Heart left ventricle (tissue), 16 donors: ENCODE measurements around the gene TAF13. TPM values are rescaled to one million over a fixed set of nuclear protein-coding genes. Genes with fewer than 3 reads are reported as not detected.
"Not testable (repeated sequence)": the region's sequence is repeated elsewhere in the genome, so short reads cannot be mapped to it uniquely, and the experiment has no call there.

ENCODE experiments used
- ATAC-seq, 4 donors: fragments of 200-7000 bp; cut with Tn5 transposase; one replicate each; pipeline ENCODE4 v1.9.1; 2020 to 2022; ENCODE audit warnings: moderate library complexity in 4 of 4, mild to moderate bottlenecking in 3 of 4, moderate number of reproducible peaks in 1 of 4
- DNase-seq, 5 donors: peaks; one replicate each; pipeline ENCODE4 v3.0.0-alpha.2; 2020
- H3K27ac ChIP-seq, 12 donors: fragments of 200-600 bp; sonication (generic) in 4 of 12; one replicate each; pipeline versions ENCODE4 v1.5.0 to v1.8.0; 2016 to 2022; ENCODE audit warnings: mild to moderate bottlenecking in 2 of 12
- H3K27me3 ChIP-seq, 9 donors: fragments of 200-600 bp; sonication (generic) in 2 of 9; one replicate each; pipeline versions ENCODE4 v1.5.1 to v1.8.0; 2016 to 2022; ENCODE audit warnings: mild to moderate bottlenecking in 3 of 9
- H3K36me3 ChIP-seq, 9 donors: fragments of 200-600 bp; sonication (generic) in 2 of 9; one replicate each; pipeline versions ENCODE4 v1.5.0 to v1.8.0; 2018 to 2022; ENCODE audit warnings: mild to moderate bottlenecking in 2 of 9
- H3K4me1 ChIP-seq, 12 donors: fragments of 200-600 bp; sonication (generic) in 4 of 12; one replicate each; pipeline versions ENCODE4 v1.5.0 to v1.8.0; 2016 to 2022; ENCODE audit warnings: mild to moderate bottlenecking in 3 of 12
- H3K4me3 ChIP-seq, 12 donors: fragments of 200-600 bp; sonication (generic) in 4 of 12; one replicate each; pipeline versions ENCODE4 v1.5.0 to v1.8.0; 2017 to 2022; ENCODE audit warnings: mild to moderate bottlenecking in 9 of 12, moderate library complexity in 4 of 12
- H3K9me3 ChIP-seq, 12 donors: fragments of 200-600 bp; sonication (generic) in 4 of 12; one replicate each; pipeline versions ENCODE4 v1.5.0 to v1.8.0; 2016 to 2022; ENCODE audit warnings: mild to moderate bottlenecking in 1 of 12
- POLR2A ChIP-seq, 2 donors: fragments of 450-650 bp; IDR thresholded peaks; one replicate each; pipeline ENCODE4 v1.6.1; 2017; ENCODE audit warnings: antibody characterized with exemption in 2 of 2, mild to moderate bottlenecking in 2 of 2, moderate library complexity in 2 of 2
- WGBS, 4 donors: extraction: QIAGEN DNeasy Blood & Tissue Kit in 2 of 4; methylation state at CpG; one replicate each; pipeline versions ENCODE4 v1.1.5 to v1.1.7; 2013 to 2018; 5-methylcytosine and 5-hydroxymethylcytosine counted together
- intact Hi-C, 10 donors: fragments of 100-400 bp; cut with DNase I; formaldehyde crosslinking; loops; one replicate each; pipeline versions ENCODE4 v1.11.1 to v1.14.2; 2022
- polyA plus RNA-seq, 2 donors: library from polyadenylated mRNA; stranded (reverse); fragments of 200-250 nt; gene quantifications; one replicate each; pipeline ENCODE4 v1.2.3, GENCODE V29; 2013
- total RNA-seq, 9 donors: library from RNA; depleted of rRNA in 2 of 9; stranded (reverse); fragments of >200 nt in 2 of 9; fragmentation: NEBNext Ultra II Directional in 3 of 9; extraction: Animal tissue kit (Norgen Biotek cat#: 25700) in 3 of 9; gene quantifications; one replicate each; pipeline versions ENCODE4 v1.1.0 to v1.2.4, GENCODE V29; 2016 to 2023
- TF ChIP-seq, protein P1 (sequence below), 12 donors: fragments of 200-600 bp; sonication (generic) in 4 of 12; IDR thresholded peaks; one replicate each; pipeline versions ENCODE4 v1.5.0 to v1.8.0; 2018 to 2022; ENCODE audit warnings: antibody characterized with exemption in 12 of 12, mild to moderate bottlenecking in 5 of 12
- donor health status: ischemic (EF 13 %, LVEDD 7.1; RV severe dilation, severe dysfunction).
- donor health status: healthy with polysubstance abuse.
- donor health status: DM: no; HTN: yes; CAD: no.
- donor health status: DM: no; HTN: no; CAD: no.
- donor health status: ischemic (EF 25% LVEDD 6.9; RV normal size, moderate dysfunction).
- donor health status: ischemic (EF 25% LVEDD 5.7; RV mildly dilated, moderate dysfunction).
- donor health status: healthy.
- donor health status: DM: yes; HTN: yes; CAD: no.
- donor health status: ischemic (EF 35%, LVEDD 5.7; RV mildly dilated, moderate dysfunction).
- donor health status: nonischemic (EF 11% LVEDD 7.7; RV severe dilation, severe dysfunction).
- donor health status: DM: yes; HTN: yes; CAD: no.
- donor health status: PGD.
- donor health status: ischemic (EF 29% LVEDD 5.4; RV normal size, mild dysfunction).
- donor health status: nonischemic (EF 23%, LVEDD 6.1; RV moderate dilation, normal function).

TAF13 gene
- total and polyA plus RNA-seq, 11 donors: 34.8 to 83.9 (median 55.4) TPM

DNA sequence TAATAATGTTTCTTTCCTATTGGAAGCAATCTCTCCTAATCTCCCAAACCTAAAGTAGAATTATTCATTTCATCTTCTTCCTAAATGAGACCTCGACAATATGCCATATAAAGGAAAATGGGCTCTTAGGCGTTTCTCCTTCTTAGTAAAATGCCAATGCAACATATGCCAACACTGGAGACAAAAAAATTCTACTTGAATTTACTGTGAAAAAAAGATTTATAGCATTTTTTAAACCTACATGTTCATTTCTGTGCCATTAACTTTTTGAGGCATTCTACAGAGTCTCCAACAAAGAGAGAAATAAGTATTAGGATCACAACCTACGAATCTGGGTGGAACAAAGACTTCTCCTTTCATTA lies 35.2 kb downstream of the TAF13 start:
- WGBS, 4 donors: 32 to 39% (median 34%) methylated on average over 3 of the region's 3 CpGs
- DNase-seq (no peak), ATAC-seq (no peak)
- Histone ChIP-seq H3K36me3 (peaks cover 0 to 3% (median 0%) of the 10 kb centered on the region in 9 donors), H3K4me1 (peaks cover 0 to 18% (median 9%) of the 10 kb centered on the region in 12 donors), H3K27ac (peak overlapping the region in 6 of 12 donors; percentile 82 to 90 (median 88)), H3K27me3 (no peaks in the 10 kb centered on the region), H3K9me3 (no peaks in the 10 kb centered on the region), H3K4me3 (peak overlapping the region in 11 of 12 donors; percentile 75 to 100 (median 94))
- no peak for TF ChIP-seq POLR2A (IDR thresholded peaks at IDR 0.05)
- TF ChIP-seq, protein P1, sequence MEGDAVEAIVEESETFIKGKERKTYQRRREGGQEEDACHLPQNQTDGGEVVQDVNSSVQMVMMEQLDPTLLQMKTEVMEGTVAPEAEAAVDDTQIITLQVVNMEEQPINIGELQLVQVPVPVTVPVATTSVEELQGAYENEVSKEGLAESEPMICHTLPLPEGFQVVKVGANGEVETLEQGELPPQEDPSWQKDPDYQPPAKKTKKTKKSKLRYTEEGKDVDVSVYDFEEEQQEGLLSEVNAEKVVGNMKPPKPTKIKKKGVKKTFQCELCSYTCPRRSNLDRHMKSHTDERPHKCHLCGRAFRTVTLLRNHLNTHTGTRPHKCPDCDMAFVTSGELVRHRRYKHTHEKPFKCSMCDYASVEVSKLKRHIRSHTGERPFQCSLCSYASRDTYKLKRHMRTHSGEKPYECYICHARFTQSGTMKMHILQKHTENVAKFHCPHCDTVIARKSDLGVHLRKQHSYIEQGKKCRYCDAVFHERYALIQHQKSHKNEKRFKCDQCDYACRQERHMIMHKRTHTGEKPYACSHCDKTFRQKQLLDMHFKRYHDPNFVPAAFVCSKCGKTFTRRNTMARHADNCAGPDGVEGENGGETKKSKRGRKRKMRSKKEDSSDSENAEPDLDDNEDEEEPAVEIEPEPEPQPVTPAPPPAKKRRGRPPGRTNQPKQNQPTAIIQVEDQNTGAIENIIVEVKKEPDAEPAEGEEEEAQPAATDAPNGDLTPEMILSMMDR (IDR thresholded peaks at IDR 0.05): no peak
- intact Hi-C loops: loop anchor here in 6 of 10 donors (2.0 to 5.0 kb wide), 6 partner anchors 37 to 72 kb away; partner anchors contain the start of genes ELAPOR1 (in 2 of the 6), TMEM167B (in 2 of the 6) and TAF13 (in 1 of the 6)

DNA sequence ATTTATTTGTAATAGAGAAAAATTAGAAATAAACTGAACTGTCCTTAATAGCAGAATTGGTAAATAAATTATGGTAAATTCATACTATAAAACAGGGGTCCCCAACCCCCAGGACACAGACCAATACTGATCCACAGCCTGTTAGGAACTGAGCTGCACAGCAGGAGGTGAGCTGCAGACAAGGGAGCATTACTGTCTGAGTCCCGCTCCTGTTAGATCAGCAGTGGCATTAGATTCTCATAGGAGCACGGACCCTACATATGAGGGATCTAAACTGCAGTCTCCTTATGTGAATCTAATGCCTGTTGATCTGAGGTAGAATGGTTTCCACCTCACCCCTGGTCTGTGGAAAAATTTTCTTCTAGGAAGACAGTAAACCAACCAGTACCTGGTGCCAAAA lies 41.4 kb downstream of the TAF13 start:
- intact Hi-C loops: no loop called here
- ATAC-seq: no peak
- no peaks in the 10 kb centered on the region for H3K27me3 ChIP-seq
- H3K27ac ChIP-seq: no peak overlapping the region
- H3K4me3 ChIP-seq: no peak overlapping the region
- H3K9me3 ChIP-seq: no peaks in the 10 kb centered on the region
- H3K36me3 ChIP-seq: no peaks in the 10 kb centered on the region
- DNase-seq: no peak
- TF ChIP-seq POLR2A (IDR thresholded peaks at IDR 0.05): no peak
- TF ChIP-seq, protein P1 (IDR thresholded peaks at IDR 0.05): no peak
- 95 to 99% (median 97%) methylated on average over 2 of the region's 2 CpGs for WGBS, 4 donors
- peaks cover 0 to 5% (median 0%) of the 10 kb centered on the region in 12 donors for H3K4me1 ChIP-seq

DNA sequence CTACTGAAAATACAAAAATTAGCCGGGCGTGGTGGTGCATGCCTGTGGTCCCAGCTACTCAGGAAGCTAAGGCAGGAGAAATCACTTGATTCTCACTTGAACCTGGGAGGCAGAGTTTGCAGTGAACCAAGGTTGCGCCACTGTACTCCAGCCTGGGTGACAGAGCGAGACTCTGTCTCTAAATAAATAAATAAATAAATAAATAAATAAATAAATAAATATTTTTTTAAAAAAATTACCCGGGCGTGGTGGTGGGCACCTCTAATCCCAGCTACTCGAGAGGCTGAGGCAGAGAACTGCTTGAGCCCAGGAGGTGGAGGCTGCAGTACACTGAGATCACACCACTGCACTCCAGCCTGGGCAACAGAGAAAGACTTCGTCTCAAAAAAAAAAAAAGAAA lies 46.3 kb downstream of the TAF13 start:
- not testable (repeated sequence) for H3K4me1 ChIP-seq, ATAC-seq, H3K4me3 ChIP-seq, DNase-seq, H3K9me3 ChIP-seq, H3K27ac ChIP-seq, H3K36me3 ChIP-seq, H3K27me3 ChIP-seq
- intact Hi-C loops: loop anchor here in 1 of 10 donors (10.0 kb wide), 1 partner anchor 85 kb away; the partner anchor contains the start of gene ELAPOR1
- WGBS, 4 donors: 94 to 98% (median 97%) methylated on average over 8 of the region's 8 CpGs

DNA sequence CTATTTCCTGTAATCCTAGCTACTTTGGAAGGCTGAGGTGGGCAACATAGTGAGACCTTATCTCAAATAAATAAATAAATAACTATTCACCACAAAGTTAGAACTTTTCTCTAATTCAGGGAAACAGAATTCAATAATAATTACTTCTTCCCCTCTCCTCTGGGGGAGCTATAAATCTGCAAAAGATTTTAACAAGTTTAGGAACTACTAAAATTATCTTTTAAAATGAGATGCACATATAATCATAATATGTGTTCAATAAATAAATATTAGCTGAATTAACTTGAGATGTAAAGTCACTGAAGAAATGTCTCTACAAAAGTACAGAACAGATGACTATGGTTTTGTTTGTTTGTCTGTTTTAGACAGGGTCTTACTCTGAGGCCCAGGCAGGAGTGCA lies 48.0 kb downstream of the TAF13 start:
- intact Hi-C loops: loop anchor here in 1 of 10 donors (10.0 kb wide), 1 partner anchor 87 kb away; the partner anchor contains the start of gene ELAPOR1
- H3K27me3 ChIP-seq: no peaks in the 10 kb centered on the region
- TF ChIP-seq, protein P1 (IDR thresholded peaks at IDR 0.05): peak in 3 of 12 donors; percentile 22 to 32 (median 26)
- TF ChIP-seq POLR2A (IDR thresholded peaks at IDR 0.05): no peak
- no peak for ATAC-seq
- no peaks in the 10 kb centered on the region for H3K9me3 ChIP-seq
- peaks cover 0 to 13% (median 4%) of the 10 kb centered on the region in 9 donors for H3K36me3 ChIP-seq
- peaks cover 0 to 5% (median 0%) of the 10 kb centered on the region in 12 donors for H3K4me1 ChIP-seq
- no peak overlapping the region for H3K4me3 ChIP-seq
- DNase-seq: no peak
- H3K27ac ChIP-seq: no peak overlapping the region

DNA sequence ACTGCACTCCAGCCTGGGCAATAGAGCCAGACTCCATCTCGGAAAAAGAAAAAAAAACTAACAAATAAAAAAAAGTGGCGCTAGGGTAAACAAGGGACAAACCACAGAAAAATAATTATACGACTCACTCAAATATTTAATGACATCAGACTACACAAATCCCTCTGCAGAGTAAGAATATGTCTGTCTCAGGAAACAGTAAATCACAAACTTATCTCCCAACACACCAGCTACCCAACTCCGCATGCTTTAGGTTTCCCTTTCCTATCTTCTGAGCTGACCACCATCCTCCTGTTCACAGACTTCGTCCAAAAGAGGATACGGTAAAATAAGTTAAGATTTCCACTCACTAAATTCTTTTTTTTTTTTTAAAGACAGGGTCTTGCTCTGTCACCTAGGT lies 50.1 kb downstream of the TAF13 start:
- intact Hi-C loops: loop anchor here in 1 of 10 donors (10.0 kb wide), 1 partner anchor 89 kb away; the partner anchor contains the start of gene ELAPOR1
- DNase-seq (no peak), ATAC-seq (no peak)
- Histone ChIP-seq H3K9me3 (no peaks in the 10 kb centered on the region), H3K27me3 (no peaks in the 10 kb centered on the region), H3K27ac (no peak overlapping the region), H3K4me1 (peaks cover 0 to 3% (median 0%) of the 10 kb centered on the region in 12 donors), H3K4me3 (no peak overlapping the region), H3K36me3 (peaks cover 0 to 25% (median 13%) of the 10 kb centered on the region in 9 donors)
- TF ChIP-seq, protein P1 (IDR thresholded peaks at IDR 0.05): no peak
- no peak for TF ChIP-seq POLR2A (IDR thresholded peaks at IDR 0.05)
- WGBS, 4 donors: 93 to 96% (median 95%) methylated on average over 6 of the region's 6 CpGs
